Glutamatergic neuron (in vitro differentiated cells): Measurements from ENCODE around the gene FGD3. TPM values are rescaled to one million over a fixed set of nuclear protein-coding genes. Genes with fewer than 3 reads are reported as not detected.

Experiments
- DNase-seq: peaks from one replicate; pipeline ENCODE4 v3.0.0; 2022
- H3K27ac Mint-ChIP-seq: one replicate; pipeline ENCODE4 v1.8.0; 2020; ENCODE audit warnings: mild to moderate bottlenecking, mixed read lengths, inconsistent platforms; ENCODE audit not compliant: unreplicated experiment
- H3K27me3 Mint-ChIP-seq: one replicate; pipeline ENCODE4 v1.8.0; 2020; ENCODE audit warnings: mild to moderate bottlenecking, moderate library complexity, mixed read lengths, inconsistent platforms; ENCODE audit not compliant: unreplicated experiment
- H3K36me3 Mint-ChIP-seq: one replicate; pipeline ENCODE4 v1.8.0; 2020; ENCODE audit warnings: mild to moderate bottlenecking, mixed read lengths, inconsistent platforms; ENCODE audit not compliant: unreplicated experiment
- H3K4me1 Mint-ChIP-seq: one replicate; pipeline ENCODE4 v1.8.0; 2020; ENCODE audit warnings: mild to moderate bottlenecking, low read depth, mixed read lengths, inconsistent platforms; ENCODE audit not compliant: unreplicated experiment
- H3K4me3 Mint-ChIP-seq: one replicate; pipeline ENCODE4 v1.8.0; 2020; ENCODE audit warnings: mild to moderate bottlenecking, mixed read lengths, inconsistent platforms; ENCODE audit not compliant: unreplicated experiment
- H3K9me3 Mint-ChIP-seq: one replicate; pipeline ENCODE4 v1.8.0; 2020; ENCODE audit warnings: mild to moderate bottlenecking, moderate library complexity, mixed read lengths, inconsistent platforms; ENCODE audit not compliant: unreplicated experiment
- total RNA-seq: library from RNA; stranded (reverse); fragmentation: NEBNext Ultra II Directional; extraction: Animal tissue kit (Norgen Biotek cat#: 25700); gene quantifications from one replicate; pipeline ENCODE4 v1.2.1, GENCODE V29; 2021; ENCODE audit not compliant: unreplicated experiment
- TF ChIP-seq, protein P1 (sequence below): fragments of 200-600 bp; sonication (generic); IDR thresholded peaks from one replicate; pipeline ENCODE4 v1.5.0; 2021; ENCODE audit not compliant: partially characterized antibody, unreplicated experiment

Gene FGD3
- total RNA-seq, 1 donor from 2014 or later = 1.2 TPM

DNA sequence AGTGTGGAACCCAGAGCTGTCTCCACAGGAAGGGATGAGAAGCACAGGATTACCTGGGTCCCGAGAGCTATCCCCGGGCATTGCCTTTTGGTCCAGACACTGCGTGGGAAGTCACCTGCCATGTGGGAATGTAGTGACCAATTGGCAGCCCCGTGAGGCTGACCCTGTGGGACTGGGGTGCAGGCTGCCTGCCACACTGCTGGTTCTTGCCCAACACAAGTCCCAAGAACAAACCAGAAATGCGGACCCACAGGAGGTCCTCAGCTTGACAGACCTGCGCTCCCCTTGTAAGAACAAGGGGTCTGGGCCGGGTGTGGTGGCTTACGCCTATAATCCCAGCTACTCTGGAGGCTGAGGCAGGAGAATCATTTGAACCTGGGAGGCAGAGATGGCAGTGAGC is 2.4 kb upstream of the FGD3 start:
- Mint-ChIP-seq H3K36me3 (no peaks in the 10 kb centered on the region), H3K9me3 (peaks cover 2% of the 10 kb centered on the region), H3K27ac (no peak overlapping the region), H3K4me3 (no peak overlapping the region), H3K4me1 (peaks cover 7% of the 10 kb centered on the region), H3K27me3 (peaks cover 5% of the 10 kb centered on the region)
- DNase-seq = no peak
- TF ChIP-seq, protein P1, sequence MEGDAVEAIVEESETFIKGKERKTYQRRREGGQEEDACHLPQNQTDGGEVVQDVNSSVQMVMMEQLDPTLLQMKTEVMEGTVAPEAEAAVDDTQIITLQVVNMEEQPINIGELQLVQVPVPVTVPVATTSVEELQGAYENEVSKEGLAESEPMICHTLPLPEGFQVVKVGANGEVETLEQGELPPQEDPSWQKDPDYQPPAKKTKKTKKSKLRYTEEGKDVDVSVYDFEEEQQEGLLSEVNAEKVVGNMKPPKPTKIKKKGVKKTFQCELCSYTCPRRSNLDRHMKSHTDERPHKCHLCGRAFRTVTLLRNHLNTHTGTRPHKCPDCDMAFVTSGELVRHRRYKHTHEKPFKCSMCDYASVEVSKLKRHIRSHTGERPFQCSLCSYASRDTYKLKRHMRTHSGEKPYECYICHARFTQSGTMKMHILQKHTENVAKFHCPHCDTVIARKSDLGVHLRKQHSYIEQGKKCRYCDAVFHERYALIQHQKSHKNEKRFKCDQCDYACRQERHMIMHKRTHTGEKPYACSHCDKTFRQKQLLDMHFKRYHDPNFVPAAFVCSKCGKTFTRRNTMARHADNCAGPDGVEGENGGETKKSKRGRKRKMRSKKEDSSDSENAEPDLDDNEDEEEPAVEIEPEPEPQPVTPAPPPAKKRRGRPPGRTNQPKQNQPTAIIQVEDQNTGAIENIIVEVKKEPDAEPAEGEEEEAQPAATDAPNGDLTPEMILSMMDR = no peak

DNA sequence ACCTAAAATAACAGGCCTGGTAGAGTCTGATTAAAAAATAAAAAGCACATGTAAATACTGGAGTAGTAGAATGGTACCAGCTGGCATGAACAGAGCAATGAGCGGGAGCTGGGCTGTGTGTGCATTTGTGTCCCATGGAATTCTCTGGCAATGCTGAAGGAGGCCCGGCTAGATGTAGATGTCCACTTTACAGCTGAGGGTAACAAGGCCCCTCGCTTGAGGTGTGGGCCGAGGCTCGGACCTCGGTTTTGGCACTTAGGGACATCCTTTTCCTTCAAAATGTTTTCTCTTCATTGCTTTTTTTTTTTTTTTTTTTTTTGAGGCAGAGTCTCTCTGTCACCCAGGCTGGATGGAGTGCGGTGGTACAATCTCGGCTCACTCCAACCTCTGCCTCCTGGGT is 1.5 kb upstream of the FGD3 start:
- Mint-ChIP-seq H3K36me3 (no peaks in the 10 kb centered on the region), H3K27me3 (peaks cover 7% of the 10 kb centered on the region), H3K9me3 (peaks cover 2% of the 10 kb centered on the region), H3K27ac (no peak overlapping the region), H3K4me1 (peaks cover 7% of the 10 kb centered on the region), H3K4me3 (no peak overlapping the region)
- no peak for DNase-seq
- TF ChIP-seq, protein P1 = no peak

DNA sequence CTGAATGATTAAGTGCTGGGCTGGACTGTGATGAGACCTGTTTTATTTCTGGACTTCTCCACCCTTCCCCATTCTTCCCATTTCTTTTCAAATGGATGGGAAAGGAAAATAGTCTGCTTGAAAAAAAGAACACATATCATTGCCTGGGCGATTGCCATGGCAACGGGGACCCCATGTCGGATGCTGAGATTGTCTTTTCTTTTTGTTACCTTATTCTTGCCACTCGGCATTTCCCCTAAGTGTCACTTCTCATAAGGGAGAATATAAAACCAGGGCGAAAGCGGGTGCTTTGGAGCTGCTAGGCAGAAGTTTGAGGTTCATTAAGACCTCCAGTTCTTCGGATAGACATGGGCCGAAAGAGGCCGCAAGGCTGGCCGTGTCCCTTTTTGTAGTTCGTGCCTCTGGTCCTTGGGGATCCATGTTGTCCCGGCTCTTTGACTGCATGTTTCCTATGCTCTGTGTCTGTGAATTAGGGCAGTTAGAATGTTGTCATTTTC is 763 bp downstream of the FGD3 start:
- Mint-ChIP-seq H3K36me3 (no peaks in the 10 kb centered on the region), H3K4me3 (peak overlapping the region; percentile 85), H3K4me1 (peaks cover 7% of the 10 kb centered on the region), H3K9me3 (peaks cover 2% of the 10 kb centered on the region), H3K27ac (peak overlapping the region; percentile 16), H3K27me3 (peaks cover 7% of the 10 kb centered on the region)
- DNase-seq = no peak
- TF ChIP-seq, protein P1 = no peak

DNA sequence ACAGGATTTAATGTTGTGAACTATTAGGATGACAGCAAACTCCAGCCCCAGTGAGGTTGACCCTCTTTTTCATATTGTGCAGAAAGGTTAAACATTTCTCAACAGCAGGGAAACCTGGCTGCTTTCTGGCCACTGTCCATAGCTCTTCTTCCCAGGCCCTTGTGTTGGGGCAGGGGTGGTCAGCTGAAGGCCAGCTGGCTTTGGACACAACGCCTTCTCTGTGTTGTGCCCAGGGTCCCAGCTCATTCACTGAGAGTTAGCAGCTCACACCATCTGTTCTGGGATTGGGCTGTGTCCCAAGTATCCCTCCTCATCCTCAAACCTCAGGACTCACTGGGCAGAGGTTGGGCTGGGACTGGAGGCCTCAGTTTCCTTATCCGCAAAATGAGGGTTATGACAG is 1.3 kb downstream of the FGD3 start:
- TF ChIP-seq, protein P1 = no peak
- no peak overlapping the region for H3K27ac Mint-ChIP-seq

DNA sequence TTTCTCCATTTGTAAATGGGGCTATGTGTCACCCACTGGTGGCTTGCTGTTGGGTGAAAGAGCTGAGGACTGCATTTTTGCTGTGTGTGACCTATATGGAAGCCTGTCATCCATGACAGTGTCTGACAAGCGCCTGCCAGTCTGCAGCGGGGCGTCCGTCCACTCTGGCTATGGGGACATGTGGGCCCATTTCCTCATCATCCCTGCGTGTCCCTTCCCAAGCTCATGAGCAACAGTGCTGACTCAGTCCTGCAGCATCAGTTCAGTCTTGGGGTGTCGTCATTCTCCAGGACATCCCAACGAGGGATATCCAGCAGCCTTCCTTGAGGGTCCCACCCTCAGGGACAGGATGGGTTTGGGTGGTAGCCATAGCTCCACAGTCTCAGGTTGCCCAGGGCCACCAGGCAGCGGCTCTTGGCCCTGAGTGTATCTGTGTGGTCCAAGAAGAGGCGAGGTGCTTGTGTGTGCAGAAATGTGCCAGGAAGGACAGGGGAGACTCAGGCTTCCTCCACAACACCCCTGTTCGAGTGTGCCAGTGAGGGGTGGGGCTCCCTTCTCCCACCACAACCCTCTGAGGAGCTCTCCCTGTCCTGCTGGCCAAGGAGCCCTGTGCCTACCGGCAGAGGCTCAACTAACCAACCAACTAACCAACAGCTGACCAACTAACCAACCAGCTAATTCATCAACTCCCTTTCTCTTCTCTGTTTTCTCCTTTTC is 2.1 kb downstream of the FGD3 start:
- H3K9me3 Mint-ChIP-seq = peaks cover 2% of the 10 kb centered on the region
- H3K36me3 Mint-ChIP-seq = no peaks in the 10 kb centered on the region
- no peak overlapping the region for H3K4me3 Mint-ChIP-seq
- H3K27ac Mint-ChIP-seq = no peak overlapping the region
- DNase-seq = no peak
- peaks cover 7% of the 10 kb centered on the region for H3K4me1 Mint-ChIP-seq
- TF ChIP-seq, protein P1 = no peak
- H3K27me3 Mint-ChIP-seq = peaks cover 7% of the 10 kb centered on the region

More for the DNA sequence above, 1.3 kb downstream of the FGD3 start:
- Mint-ChIP-seq H3K36me3 (no peaks in the 10 kb centered on the region), H3K4me3 (peak overlapping the region; percentile 85), H3K27me3 (peaks cover 7% of the 10 kb centered on the region), H3K4me1 (peaks cover 7% of the 10 kb centered on the region), H3K9me3 (peaks cover 2% of the 10 kb centered on the region)
- DNase-seq = no peak
